Measurements from ENCODE around the gene IGFL1.

DNA sequence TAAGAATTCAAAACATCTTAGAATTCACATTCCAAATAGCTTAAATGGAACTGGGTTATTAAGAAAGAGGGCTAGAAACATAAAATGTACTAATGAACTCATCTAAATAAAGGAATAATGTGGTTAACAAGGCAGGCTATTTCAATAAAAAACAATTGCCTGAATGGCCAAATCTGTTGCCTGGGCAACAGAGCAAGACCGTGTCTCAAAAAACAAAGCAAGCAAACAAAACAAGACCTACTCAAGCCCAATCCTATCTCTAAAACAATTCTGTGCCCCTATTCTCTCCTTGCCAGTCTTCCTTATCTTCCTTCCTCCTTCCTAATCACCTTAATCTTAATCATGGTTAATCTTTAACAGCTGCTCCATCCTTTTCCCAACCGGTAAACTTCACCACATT is 12.1 kb downstream of the IGFL1 start:
- no peak for TF ChIP-seq SUZ12 (IDR thresholded peaks at IDR 0.05; ENCODE audit: extremely low read depth, insufficient read depth, insufficient read length)
- TF ChIP-seq ZNF274 (IDR thresholded peaks at IDR 0.05; ENCODE audit: low read depth, low read length), result no peak
